H1 (cell line): Measurements from ENCODE around the gene TMIGD1. TPM values are rescaled to one million over a fixed set of nuclear protein-coding genes. Genes with fewer than 3 reads are reported as not detected.

Experiments used
- CTCF ChIA-PET: fragments of 300-600 bp; sonication (Branson Sonifier 250); formaldehyde crosslinking; loops from one replicate; lab custom pipeline; 2021; ENCODE audit not compliant: partially characterized antibody; lab: Charles Lee
- POLR2A ChIA-PET: fragments of 300-600 bp; sonication (Branson Sonifier 250); formaldehyde crosslinking; loops from one replicate; lab custom pipeline; 2021; ENCODE audit warnings: inconsistent platforms; ENCODE audit not compliant: partially characterized antibody; lab: Charles Lee
- DNase-seq, 2 experiments: peaks; one replicate each; pipeline versions ENCODE4 v3.0.0 to v3.0.0-alpha.2; 2010 to 2022; ENCODE audit warnings: low spot score in 2 of 2, low read depth in 1 of 2, mixed read lengths in 1 of 2
- FAIRE-seq: peaks from 2 replicates; lab custom pipeline; 2011; peaks lifted over from hg19 to GRCh38; lab: Jason Lieb, UNC
- H2AFZ ChIP-seq: 2 replicates; pipeline ENCODE4 v1.8.1; 2012; ENCODE audit warnings: low read length, inconsistent platforms
- H2AK5ac ChIP-seq: 2 replicates; pipeline ENCODE4 v1.6.1; 2013; ENCODE audit warnings: low read depth, low read length
- H2BK120ac ChIP-seq: replicated peaks from 2 replicates; pipeline ENCODE3; 2013; ENCODE audit warnings: low read depth, low read length, inconsistent platforms
- H2BK12ac ChIP-seq: 2 replicates; pipeline ENCODE4 v1.6.1; 2013; ENCODE audit warnings: low read depth, low read length
- H2BK15ac ChIP-seq: 2 replicates; pipeline ENCODE4 v1.6.1; 2013; ENCODE audit warnings: low read length
- H2BK20ac ChIP-seq: 2 replicates; pipeline ENCODE4 v1.6.1; 2013; ENCODE audit warnings: low read length
- H2BK5ac ChIP-seq: 2 replicates; pipeline ENCODE4 v1.6.1; 2013; ENCODE audit warnings: low read depth, low read length
- H3K14ac ChIP-seq: 2 replicates; pipeline ENCODE4 v1.6.1; 2013; ENCODE audit warnings: inconsistent platforms; ENCODE audit not compliant: insufficient read length
- H3K18ac ChIP-seq: 2 replicates; pipeline ENCODE4 v1.6.1; 2013; ENCODE audit warnings: low read length; ENCODE audit errors: extremely low read depth
- H3K23ac ChIP-seq: 2 replicates; pipeline ENCODE4 v1.6.1; 2013; ENCODE audit warnings: inconsistent platforms; ENCODE audit not compliant: insufficient read length
- H3K23me2 ChIP-seq: 2 replicates; pipeline ENCODE4 v1.6.1; 2013; ENCODE audit warnings: low read depth, low read length
- H3K27ac ChIP-seq: 2 replicates; pipeline ENCODE4 v1.6.1; 2011; ENCODE audit warnings: low read depth, low read length, inconsistent platforms
- H3K27me3 ChIP-seq, 4 experiments: replicated peaks in 1 of 4; 1 replicate in 1 of 4; 2 replicates in 3 of 4; pipeline versions ENCODE4 v1.6.1 to v1.8.1; 2011 to 2013; ENCODE audit warnings: low read length in 3 of 4, mild to moderate bottlenecking in 3 of 4, inconsistent platforms in 2 of 4, mixed read lengths in 2 of 4, moderate library complexity in 1 of 4; ENCODE audit not compliant: control insufficient read depth in 3 of 4, insufficient read depth in 3 of 4; ENCODE audit errors: extremely low read depth in 1 of 4
- H3K36me3 ChIP-seq, 4 experiments: 2 replicates each; pipeline versions ENCODE4 v1.6.1 to v1.8.1; 2011 to 2013; ENCODE audit warnings: mild to moderate bottlenecking in 4 of 4, low read length in 3 of 4, moderate library complexity in 2 of 4, control low read depth in 1 of 4, inconsistent platforms in 1 of 4; ENCODE audit not compliant: insufficient read depth in 4 of 4, control insufficient read depth in 2 of 4
- H3K4ac ChIP-seq: replicated peaks from 2 replicates; pipeline ENCODE3; 2013; ENCODE audit warnings: low read length, low read depth, mixed read lengths, inconsistent platforms; ENCODE audit not compliant: insufficient read length
- H3K4me1 ChIP-seq, 4 experiments: replicated peaks in 1 of 4; 1 replicate in 1 of 4; 2 replicates in 3 of 4; pipeline versions ENCODE4 v1.6.1 to v1.8.1; 2011 to 2013; ENCODE audit warnings: low read length in 3 of 4, inconsistent platforms in 2 of 4, mixed read lengths in 1 of 4; ENCODE audit not compliant: insufficient read depth in 4 of 4, control insufficient read depth in 3 of 4
- H3K4me2 ChIP-seq, 2 experiments: 2 replicates each; pipeline versions ENCODE4 v1.6.1 to v1.8.1; 2011 to 2013; ENCODE audit warnings: low read depth in 2 of 2, low read length in 2 of 2, control low read depth in 1 of 2, inconsistent platforms in 1 of 2, mild to moderate bottlenecking in 1 of 2; ENCODE audit not compliant: insufficient read depth in 1 of 2
- H3K4me3 ChIP-seq, 4 experiments: fragments of 200-600, 300-600 bp in 1 of 4; sonication (generic), shearing (Covaris generic), sonication (Bioruptor Twin) in 1 of 4; 2 replicates each; pipeline versions ENCODE4 v1.5.1 to v1.8.1; 2011 to 2016; ENCODE audit warnings: low read length in 4 of 4, low read depth in 3 of 4, control low read depth in 2 of 4, inconsistent platforms in 2 of 4, mild to moderate bottlenecking in 2 of 4, mixed read lengths in 1 of 4, moderate library complexity in 1 of 4; ENCODE audit not compliant: insufficient read depth in 2 of 4; ENCODE audit errors: extremely low read depth in 1 of 4
- H3K56ac ChIP-seq: replicated peaks from 2 replicates; pipeline ENCODE3; 2013; ENCODE audit warnings: low read depth, mild to moderate bottlenecking, mixed read lengths, low read length, inconsistent platforms; ENCODE audit not compliant: insufficient read length
- H3K79me1 ChIP-seq: 2 replicates; pipeline ENCODE4 v1.6.1; 2013; ENCODE audit warnings: low read depth, low read length, control low read depth
- H3K79me2 ChIP-seq, 2 experiments: 2 replicates each; pipeline versions ENCODE4 v1.6.1 to v1.8.1; 2012 to 2013; ENCODE audit warnings: low read length in 2 of 2, mild to moderate bottlenecking in 2 of 2, inconsistent platforms in 1 of 2; ENCODE audit not compliant: insufficient read depth in 2 of 2, control insufficient read depth in 1 of 2
- H3K9ac ChIP-seq, 4 experiments: replicated peaks in 1 of 4; 1 replicate in 1 of 4; 2 replicates in 3 of 4; pipeline versions ENCODE4 v1.6.1 to v1.8.1; 2011 to 2013; ENCODE audit warnings: low read depth in 3 of 4, low read length in 3 of 4, control low read depth in 2 of 4, mild to moderate bottlenecking in 2 of 4, moderate library complexity in 2 of 4, inconsistent platforms in 1 of 4; ENCODE audit errors: extremely low read depth in 1 of 4
- H3K9me3 ChIP-seq, 2 experiments: 2 replicates each; pipeline versions ENCODE4 v1.6.1 to v1.8.1; 2012 to 2013; ENCODE audit warnings: mild to moderate bottlenecking in 2 of 2, moderate library complexity in 2 of 2, control low read depth in 1 of 2, inconsistent platforms in 1 of 2, low read depth in 1 of 2, low read length in 1 of 2, mixed read lengths in 1 of 2; ENCODE audit not compliant: insufficient read depth in 2 of 2
- H4K20me1 ChIP-seq, 2 experiments: replicated peaks in 1 of 2; 2 replicates each; pipeline versions ENCODE3 to v1.8.1; 2011 to 2013; ENCODE audit warnings: inconsistent platforms in 2 of 2, low read length in 2 of 2, mild to moderate bottlenecking in 1 of 2; ENCODE audit not compliant: insufficient read depth in 2 of 2, control insufficient read depth in 1 of 2
- H4K5ac ChIP-seq: 2 replicates; pipeline ENCODE4 v1.6.1; 2013; ENCODE audit warnings: low read length, low read depth, mixed read lengths, inconsistent platforms; ENCODE audit not compliant: insufficient read length
- H4K8ac ChIP-seq: 2 replicates; pipeline ENCODE4 v1.8.0; 2013; ENCODE audit warnings: mild to moderate bottlenecking, moderate library complexity, low read length, inconsistent platforms; ENCODE audit not compliant: insufficient read depth; ENCODE audit errors: extremely low read depth
- H4K91ac ChIP-seq: replicated peaks from 2 replicates; pipeline ENCODE3; 2013; ENCODE audit warnings: low read length, mixed read lengths, inconsistent platforms; ENCODE audit not compliant: insufficient read length
- BACH1 ChIP-seq: IDR thresholded peaks from 2 replicates; pipeline ENCODE4 v1.6.1; 2012; ENCODE audit warnings: low read length, improper control_type of control experiment
- CBX5 ChIP-seq: fragments of 300-800, 300-1000 bp; sonication (generic); IDR thresholded peaks from 2 replicates; pipeline ENCODE4 v1.7.1; 2016; ENCODE audit warnings: antibody characterized with exemption, low read length, low read depth
- EP300 ChIP-seq, 2 experiments: IDR thresholded peaks; 1 replicate in 1 of 2; 2 replicates in 1 of 2; pipeline ENCODE4 v1.6.1; 2011 to 2012; ENCODE audit warnings: low read depth in 2 of 2, low read length in 2 of 2, mild to moderate bottlenecking in 2 of 2, borderline replicate concordance in 1 of 2, inconsistent platforms in 1 of 2, moderate library complexity in 1 of 2
- RAD21 ChIP-seq, 2 experiments: IDR thresholded peaks in 1 of 2; conservative IDR thresholded peaks in 1 of 2; 2 replicates each; pipeline ENCODE4 v1.6.1; 2011; ENCODE audit warnings: low read depth in 2 of 2, low read length in 2 of 2, improper control_type of control experiment in 1 of 2, inconsistent platforms in 1 of 2, mild to moderate bottlenecking in 1 of 2, moderate library complexity in 1 of 2
- SAP30 ChIP-seq: fragments of 300-600 bp; sonication (generic); IDR thresholded peaks from 2 replicates; pipeline ENCODE4 v1.7.1; 2012; ENCODE audit warnings: low read length, moderate library complexity, mild to moderate bottlenecking, inconsistent platforms; ENCODE audit not compliant: insufficient read depth, insufficient replicate concordance
- SP4 ChIP-seq: IDR thresholded peaks from 2 replicates; pipeline ENCODE4 v1.6.1; 2012; ENCODE audit warnings: low read length, inconsistent platforms
- ZNF274 ChIP-seq: IDR thresholded peaks from 2 replicates; pipeline ENCODE4 v1.7.0; 2012; ENCODE audit warnings: low read length, borderline replicate concordance; ENCODE audit errors: extremely low read depth
- WGBS, 2 experiments: shearing (Covaris generic) in 1 of 2; methylation state at CpG; one replicate each; pipeline versions ENCODE4 v1.1.6 to v1.1.7; 2013 to 2015; ENCODE audit warnings: low lambda C conversion rate in 2 of 2, mixed read lengths in 2 of 2, inconsistent platforms in 1 of 2, low coverage in 1 of 2, missing lambda C conversion rate in 1 of 2; ENCODE audit not compliant: insufficient replicate concordance in 2 of 2, insufficient coverage in 1 of 2, insufficient read length in 1 of 2; ENCODE audit errors: extremely low coverage in 1 of 2, missing lambda C conversion rate in 1 of 2; 5-methylcytosine and 5-hydroxymethylcytosine counted together
- polyA plus RNA-seq, 7 experiments: library from polyadenylated mRNA; depleted of rRNA in 3 of 7; stranded (reverse) in 5 of 7; unstranded in 2 of 7; fragments of >200 nt in 5 of 7; fragments of 200-250 nt in 2 of 7; gene quantifications; 1 replicate in 5 of 7; 2 replicates in 1 of 7; 4 replicates in 1 of 7; pipeline versions ENCODE4 v1.2.1 to v1.2.3, GENCODE V29; 2011 to 2013; ENCODE audit warnings: missing spikeins in 2 of 7, mixed read lengths in 2 of 7
- total RNA-seq: library from RNA; stranded (reverse); fragmentation: NEBNext Ultra II Directional; extraction: Animal tissue kit (Norgen Biotek cat#: 25700); gene quantifications from 2 replicates; pipeline ENCODE4 v1.2.1, GENCODE V29; 2021

The TMIGD1 gene
- total and polyA plus RNA-seq, 2 of the 8 experiments (the other 6 are each of a cell fraction or from before 2014, with no cell fraction given) = not detected

DNA sequence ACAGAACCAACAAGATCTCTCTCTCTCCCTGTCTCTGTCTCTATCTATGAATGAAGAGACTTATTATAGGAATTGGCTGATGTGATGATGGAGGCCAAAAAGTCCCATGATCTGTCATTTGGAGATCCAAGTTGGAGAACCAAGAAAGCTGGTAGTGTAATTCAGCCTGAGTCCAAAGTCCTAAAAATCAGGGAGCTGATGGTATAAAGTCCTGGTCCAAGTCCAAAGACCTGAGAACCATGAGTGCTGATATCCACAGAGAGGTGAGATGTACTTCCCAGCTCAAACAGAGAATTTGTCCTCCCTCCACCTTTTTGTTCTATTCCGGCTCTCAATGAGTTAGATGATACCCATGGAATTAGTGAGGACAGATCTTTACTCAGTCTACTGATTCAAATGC is 15.4 kb upstream of the TMIGD1 start:
- Histone ChIP-seq H3K36me3 (no peaks in the 10 kb centered on the region), H3K27me3 (no peaks in the 10 kb centered on the region), H3K79me1 (no peaks in the 10 kb centered on the region), H3K9me3 (no peaks in the 10 kb centered on the region), H2BK5ac (no peak overlapping the region), H3K4me2 (no peak overlapping the region), H3K18ac (no peak overlapping the region), H4K5ac (no peak overlapping the region), H3K4ac (no peak overlapping the region), H2BK12ac (no peak overlapping the region), H2AK5ac (no peak overlapping the region), H3K4me1 (no peaks in the 10 kb centered on the region), H2BK120ac (no peak overlapping the region), H3K23ac (no peak overlapping the region), H3K9ac (no peak overlapping the region), H3K14ac (no peak overlapping the region), H4K20me1 (no peaks in the 10 kb centered on the region), H2AFZ (no peak overlapping the region), H3K4me3 (no peak overlapping the region), H2BK15ac (no peak overlapping the region), H2BK20ac (no peak overlapping the region), H3K56ac (no peak overlapping the region), H3K27ac (no peak overlapping the region), H4K91ac (no peak overlapping the region), H4K8ac (no peak overlapping the region), H3K23me2 (no peaks in the 10 kb centered on the region), H3K79me2 (no peaks in the 10 kb centered on the region)
- DNase-seq = no peak
- CTCF ChIA-PET = interaction anchor here (1.6 to 4.4 kb wide), 2 partner anchors 8 to 12 kb away, joined by 4 to 17 read pairs; no protein-coding TSS in a partner anchor
- 88% methylated on average over 1 of the region's 1 CpG; no CpG with 5 or more reads in 1 of the 2 experiments for WGBS, 2 experiments
- POLR2A ChIA-PET = interaction anchor here (1.2 kb wide), 1 partner anchor 71 kb away, joined by 4 read pairs; no protein-coding TSS in a partner anchor
- FAIRE-seq = no peak
- TF ChIP-seq EP300 (IDR thresholded peaks at IDR 0.05; ENCODE audit: borderline replicate concordance in 1 of 2, low read depth in 2 of 2, low read length in 2 of 2) (no peak), BACH1 (no peak), SP4 (no peak), ZNF274 (no peak), SAP30 (no peak), RAD21 (IDR thresholded peaks at IDR 0.05 in 1 of 2, conservative IDR thresholded peaks at IDR 0.05 in 1 of 2; ENCODE audit: low read depth in 2 of 2, low read length in 2 of 2) (no peak), CBX5 (no peak)
